K562 (cell line): ENCODE measurements around the gene NRGN. TPM values are rescaled to one million over a fixed set of nuclear protein-coding genes. Genes with fewer than 3 reads are reported as not detected.
A peak's percentile ranks its signal among the peaks of the same experiment; 100 is the strongest.

Experiments used
- ATAC-seq: fragments of 200-7000 bp; cut with Tn5 transposase; 3 replicates; pipeline ENCODE4 v1.9.1; 2020; ENCODE audit warnings: moderate library complexity
- BruUV-seq: library from RNA; stranded (reverse); fragments of 400-500 nt; replicated peaks from 2 replicates; lab custom pipeline; 2021; lab: Mats Ljungman, UMichigan
- CTCF ChIA-PET: fragments of 300-600 bp; formaldehyde crosslinking; extraction: SDS; loops from one replicate; lab custom pipeline; 2021; ENCODE audit warnings: low intra/inter-chr PET ratio; lab: Yijun Ruan, JAX
- POLR2A ChIA-PET: fragments of 300-600, 350-650 bp; sonication (Branson Sonifier 250); formaldehyde crosslinking; extraction: SDS; loops from one replicate; lab custom pipeline; 2021; ENCODE audit warnings: antibody characterized with exemption, inconsistent platforms; lab: Yijun Ruan, JAX
- DNase-seq, 4 experiments: peaks; one replicate each; pipeline versions ENCODE4 v3.0.0 to v3.0.0-alpha.2; 2011 to 2018; ENCODE audit warnings: low spot score in 3 of 4, mixed read lengths in 3 of 4; ENCODE audit errors: extremely low read depth in 1 of 4
- FAIRE-seq: peaks from 2 replicates; lab custom pipeline; 2011; peaks lifted over from hg19 to GRCh38; lab: Jason Lieb, UNC
- H2AFZ ChIP-seq: 2 replicates; pipeline ENCODE4 v1.6.0; 2011; ENCODE audit warnings: low read depth, low read length, control low read depth, inconsistent platforms
- H3K27ac ChIP-seq: fragments of 200-600 bp; 3 replicates; pipeline ENCODE4 v1.8.0; 2011; ENCODE audit warnings: low read depth, mild to moderate bottlenecking, control low read depth, inconsistent platforms, low read length, moderate library complexity, mixed read lengths; ENCODE audit errors: extremely low read depth
- H3K27me3 ChIP-seq, 2 experiments: fragments of 300-600 bp in 1 of 2; 2 replicates in 1 of 2; 3 replicates in 1 of 2; pipeline versions ENCODE4 v1.6.0 to v1.8.0; 2011; ENCODE audit warnings: inconsistent platforms in 2 of 2, low read length in 2 of 2, mild to moderate bottlenecking in 1 of 2, mixed read lengths in 1 of 2, moderate library complexity in 1 of 2; ENCODE audit not compliant: control insufficient read depth in 2 of 2, insufficient read depth in 2 of 2
- H3K36me3 ChIP-seq: fragments of 300-600 bp; 3 replicates; pipeline ENCODE4 v1.8.0; 2011; ENCODE audit warnings: mild to moderate bottlenecking, low read length, inconsistent platforms; ENCODE audit not compliant: control insufficient read depth, insufficient read depth
- H3K4me1 ChIP-seq, 2 experiments: fragments of 200-600 bp in 1 of 2; replicated peaks in 1 of 2; 2 replicates in 1 of 2; 3 replicates in 1 of 2; pipeline versions ENCODE4 v1.5.1 to v1.8.0; 2011; ENCODE audit warnings: inconsistent platforms in 2 of 2, low read length in 2 of 2, mild to moderate bottlenecking in 1 of 2, mixed read lengths in 1 of 2, moderate library complexity in 1 of 2; ENCODE audit not compliant: control insufficient read depth in 2 of 2, insufficient read depth in 2 of 2
- H3K4me2 ChIP-seq: 2 replicates; pipeline ENCODE4 v1.6.1; 2011; ENCODE audit warnings: low read length, control low read depth, inconsistent platforms, mixed read lengths; ENCODE audit not compliant: insufficient read depth
- H3K4me3 ChIP-seq: fragments of 200-600 bp; sonication (generic), shearing (Covaris generic); 2 replicates; pipeline ENCODE4 v1.5.1; 2016; ENCODE audit warnings: control low read depth, inconsistent platforms
- H3K79me2 ChIP-seq: fragments of 200-600 bp; 3 replicates; pipeline ENCODE4 v1.8.0; 2011; ENCODE audit warnings: low read length, inconsistent platforms; ENCODE audit not compliant: control insufficient read depth, insufficient read depth
- H3K9ac ChIP-seq, 2 experiments: 2 replicates each; pipeline versions ENCODE4 v1.6.0 to v1.6.1; 2011; ENCODE audit warnings: low read depth in 2 of 2, low read length in 2 of 2, control low read depth in 1 of 2, inconsistent platforms in 1 of 2, mild to moderate bottlenecking in 1 of 2, mixed read lengths in 1 of 2; ENCODE audit not compliant: insufficient read depth in 1 of 2
- H3K9me1 ChIP-seq: one replicate; pipeline ENCODE4 v1.6.0; 2011; ENCODE audit warnings: inconsistent platforms, mild to moderate bottlenecking, low read length, moderate library complexity; ENCODE audit not compliant: control insufficient read depth, insufficient read depth
- H3K9me3 ChIP-seq: replicated peaks from 2 replicates; pipeline ENCODE4 v1.5.1; 2011; ENCODE audit warnings: low read depth, low read length, inconsistent platforms; ENCODE audit not compliant: control insufficient read depth, insufficient read depth
- H4K20me1 ChIP-seq: replicated peaks from 2 replicates; pipeline ENCODE4 v1.6.1; 2011; ENCODE audit warnings: low read length, inconsistent platforms, mixed read lengths; ENCODE audit not compliant: control insufficient read depth, insufficient read depth
- HOMEZ ChIP-seq: fragments of 250-450 bp; sonication (Bioruptor Pico); IDR thresholded peaks from 2 replicates; pipeline ENCODE4 v1.4.0; 2020; ENCODE audit warnings: mild to moderate bottlenecking, moderate library complexity
- RBM39 ChIP-seq: fragments of 200-400 bp; formaldehyde crosslinking; optimal IDR thresholded peaks from 2 replicates; pipeline ENCODE3; 2018; ENCODE audit warnings: low read depth, low read length
- TCF7 ChIP-seq: sonication (generic); IDR thresholded peaks from 2 replicates; pipeline ENCODE4 v1.6.1; 2016; ENCODE audit warnings: antibody characterized with exemption, borderline replicate concordance
- VEZF1 ChIP-seq: fragments of 200-800 bp; sonication (Bioruptor generic); IDR thresholded peaks from 2 replicates; pipeline ENCODE4 v1.6.1; 2017; ENCODE audit warnings: missing genetic modification characterization, missing compliant biosample characterization
- ZBTB12 ChIP-seq: fragments of 250-450 bp; sonication (Bioruptor Pico); IDR thresholded peaks from 2 replicates; pipeline ENCODE4 v1.4.0; 2020
- WGBS: fragments of 100-300 bp; shearing (Covaris generic); methylation state at CpG from one replicate; pipeline ENCODE4 v1.1.6; 2016; ENCODE audit warnings: low coverage, mixed read lengths; ENCODE audit not compliant: insufficient coverage; ENCODE audit errors: missing lambda C conversion rate; 5-methylcytosine and 5-hydroxymethylcytosine counted together
- in situ Hi-C: fragments of 300-500 bp; cut with MboI; formaldehyde crosslinking; loops from 4 replicates; pipeline ENCODE4 v1.15.0; 2018; ENCODE audit warnings: inconsistent platforms, mixed read lengths
- intact Hi-C: fragments of 100-400 bp; cut with micrococcal nuclease; formaldehyde crosslinking; loops from 2 replicates; pipeline ENCODE4 v1.14.2; 2022
- polyA plus RNA-seq, 8 experiments: library from polyadenylated mRNA; depleted of rRNA in 4 of 8; stranded (reverse) in 5 of 8; unstranded in 3 of 8; fragments of >200 nt; fragmentation: Nextera tagmentation in 2 of 8; fragmentation: Illumina TruSeq in 1 of 8; extraction: Ambion mirVana in 2 of 8; extraction: Trizol in 1 of 8; gene quantifications; 2 replicates each; pipeline versions ENCODE4 v1.2.1 to v1.2.3, GENCODE V29; 2011 to 2014; ENCODE audit warnings: inconsistent platforms in 1 of 8, missing spikeins in 1 of 8
- total RNA-seq, 7 experiments: library from RNA; depleted of rRNA in 6 of 7; stranded (reverse); fragments of >200 nt in 6 of 7; fragmentation: Illumina TruSeq in 2 of 7; extraction: Trizol in 2 of 7; gene quantifications; 2 replicates each; pipeline versions ENCODE4 v1.2.1 to v1.2.3, GENCODE V29; 2011 to 2021; ENCODE audit warnings: low replicate concordance in 1 of 7

The NRGN gene
- total and polyA plus RNA-seq, 9 of the 15 experiments (the other 6 are each of a cell fraction or from before 2014, with no cell fraction given): 0.29 to 7.8 (median 3.5) TPM; not detected in 2

- TF ChIP-seq HOMEZ: no peak
- no peak for TF ChIP-seq RBM39
- TF ChIP-seq, all 486 proteins: peak for 0
Measured at GRCh38 chr11:124717421-124717785, 22.3 kb upstream of the NRGN start (continued).

GRCh38 chr11:124717786-124718651, 21.7 kb upstream of the NRGN start:
- Histone ChIP-seq H3K79me2 (no peaks in the 10 kb centered on the region), H2AFZ (no peak overlapping the region), H3K36me3 (no peaks in the 10 kb centered on the region), H3K4me3 (no peak overlapping the region), H3K27me3 (peaks cover 58 to 63% of the 10 kb centered on the region in 2 experiments), H3K27ac (no peak overlapping the region), H3K9me3 (no peaks in the 10 kb centered on the region), H3K4me1 (peaks cover 0 to 7% of the 10 kb centered on the region in 2 experiments; a peak in 1 of 5 replicates), H3K9me1 (no peaks in the 10 kb centered on the region), H3K9ac (peak overlapping the region in 1 of 2 experiments; percentile 17; a peak in 1 of 4 replicates), H4K20me1 (no peaks in the 10 kb centered on the region), H3K4me2 (no peak overlapping the region)
- DNase-seq (no peak), ATAC-seq (no peak; the same call in 1 of the 3 replicates), FAIRE-seq (no peak)
- intact Hi-C loops: no loop called here
- POLR2A ChIA-PET: no interaction called here
- TF ChIP-seq VEZF1 (CRISPR knock-in tag) (peak; percentile 43; the same call in 1 of the 2 replicates), TCF7 (peak; percentile 54; the same call in 1 of the 2 replicates), ZBTB12 (CRISPR knock-in tag) (no peak)
- 8% methylated on average over 35 of the region's 45 CpGs for WGBS
- in situ Hi-C loops: no loop called here
- CTCF ChIA-PET: no interaction called here
- BruUV-seq: no TSS peak
